ENCODE data around the gene CACNA1B.
"Not testable (repeated sequence)": the region's sequence is repeated elsewhere in the genome, so short reads cannot be mapped to it uniquely, and the experiment has no call there.

CACNA1B gene

DNA sequence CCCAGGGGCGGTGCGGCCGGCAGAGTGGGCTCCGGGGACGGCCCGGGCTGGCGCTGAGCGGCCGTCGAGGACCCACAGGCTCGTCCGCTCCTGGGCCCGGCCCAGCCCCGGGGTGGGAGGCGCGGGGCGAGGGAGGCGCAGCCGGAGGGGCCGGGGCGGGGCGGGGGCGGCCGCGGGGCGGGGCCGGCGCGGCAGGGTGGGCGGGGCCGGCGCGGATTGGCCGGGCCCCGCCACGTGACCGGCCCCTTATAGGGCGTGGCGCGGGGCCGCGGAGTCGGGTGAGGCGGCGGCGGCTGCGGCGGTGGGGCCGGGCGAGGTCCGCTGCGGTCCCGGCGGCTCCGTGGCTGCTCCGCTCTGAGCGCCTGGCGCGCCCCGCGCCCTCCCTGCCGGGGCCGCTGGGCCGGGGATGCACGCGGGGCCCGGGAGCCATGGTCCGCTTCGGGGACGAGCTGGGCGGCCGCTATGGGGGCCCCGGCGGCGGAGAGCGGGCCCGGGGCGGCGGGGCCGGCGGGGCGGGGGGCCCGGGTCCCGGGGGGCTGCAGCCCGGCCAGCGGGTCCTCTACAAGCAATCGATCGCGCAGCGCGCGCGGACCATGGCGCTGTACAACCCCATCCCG lies at the start of gene CACNA1B:
Gene CACNA1B (plus strand): TSS at position 277 of the 617 bp plus-strand sequence. CDS start 152 bp downstream, at position 429.
- not testable (repeated sequence) for DNase-seq

DNA sequence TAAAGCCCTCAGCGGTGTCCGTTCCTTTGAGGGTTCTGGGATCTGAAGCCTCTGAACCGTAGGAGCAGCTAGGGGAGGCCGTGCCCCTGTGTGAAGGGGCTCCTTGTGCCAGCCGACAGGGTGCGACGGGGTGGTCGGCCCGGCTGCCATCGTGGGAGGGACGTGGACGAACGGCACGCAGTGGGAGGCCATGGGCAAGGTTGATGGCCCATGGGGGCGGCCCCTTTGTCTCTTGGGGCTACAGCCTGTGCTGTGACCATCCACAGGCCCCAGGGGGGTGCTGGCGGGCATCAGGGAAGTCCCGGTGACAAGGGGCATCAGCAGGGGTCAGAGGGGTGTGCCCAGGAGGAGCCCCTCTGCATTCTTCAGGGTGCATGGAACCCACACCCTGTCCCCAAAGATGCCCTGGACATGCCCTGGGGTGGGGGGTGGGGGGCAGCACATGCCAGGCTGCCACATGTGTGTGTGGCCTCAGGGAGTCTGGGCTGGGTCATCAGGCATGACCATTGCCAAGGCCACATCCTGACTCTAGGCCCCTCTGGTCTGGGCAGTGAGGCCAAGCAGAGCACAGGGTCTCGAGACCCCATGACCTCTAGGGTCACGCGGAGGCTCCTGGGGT lies 49.6 kb upstream of the CACNA1B start:
- DNase-seq, result no peak

DNA sequence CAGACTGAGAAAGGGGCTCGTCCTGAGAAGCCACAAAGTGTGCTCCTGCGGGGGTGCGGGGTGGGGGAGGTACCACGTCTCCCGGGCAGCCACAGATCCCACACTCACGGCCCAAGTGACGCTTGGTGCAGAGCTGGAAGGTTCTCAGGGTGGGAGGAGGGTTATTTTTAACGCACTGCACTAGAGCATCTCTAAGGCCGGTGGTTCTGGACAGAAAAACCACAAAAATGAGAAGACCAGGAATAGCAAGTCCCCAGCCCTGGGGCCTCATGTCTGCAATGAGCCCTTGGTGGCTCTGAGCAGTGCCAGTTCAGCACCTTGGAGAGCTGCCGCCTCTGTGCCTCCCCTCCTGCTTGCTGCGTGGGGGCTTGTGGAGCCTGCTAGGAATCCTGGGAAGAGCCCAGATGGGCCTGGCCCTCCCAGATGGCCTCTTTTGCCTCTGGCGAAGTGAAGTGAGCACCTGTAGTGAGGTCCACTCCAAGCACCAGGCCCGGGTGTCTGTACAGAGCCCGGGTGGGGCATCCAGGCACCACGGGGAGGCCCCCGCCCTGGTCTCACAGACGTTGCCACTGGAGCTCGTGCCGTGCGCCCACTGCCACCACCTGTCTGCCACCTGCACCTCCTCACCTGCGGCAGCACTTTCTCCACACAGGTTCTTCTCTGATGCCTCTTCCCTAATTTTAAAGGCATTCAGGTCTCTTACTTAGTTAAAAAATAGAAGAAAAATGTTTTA lies 48.9 kb upstream of the CACNA1B start:
- peak; percentile 28 for DNase-seq

DNA sequence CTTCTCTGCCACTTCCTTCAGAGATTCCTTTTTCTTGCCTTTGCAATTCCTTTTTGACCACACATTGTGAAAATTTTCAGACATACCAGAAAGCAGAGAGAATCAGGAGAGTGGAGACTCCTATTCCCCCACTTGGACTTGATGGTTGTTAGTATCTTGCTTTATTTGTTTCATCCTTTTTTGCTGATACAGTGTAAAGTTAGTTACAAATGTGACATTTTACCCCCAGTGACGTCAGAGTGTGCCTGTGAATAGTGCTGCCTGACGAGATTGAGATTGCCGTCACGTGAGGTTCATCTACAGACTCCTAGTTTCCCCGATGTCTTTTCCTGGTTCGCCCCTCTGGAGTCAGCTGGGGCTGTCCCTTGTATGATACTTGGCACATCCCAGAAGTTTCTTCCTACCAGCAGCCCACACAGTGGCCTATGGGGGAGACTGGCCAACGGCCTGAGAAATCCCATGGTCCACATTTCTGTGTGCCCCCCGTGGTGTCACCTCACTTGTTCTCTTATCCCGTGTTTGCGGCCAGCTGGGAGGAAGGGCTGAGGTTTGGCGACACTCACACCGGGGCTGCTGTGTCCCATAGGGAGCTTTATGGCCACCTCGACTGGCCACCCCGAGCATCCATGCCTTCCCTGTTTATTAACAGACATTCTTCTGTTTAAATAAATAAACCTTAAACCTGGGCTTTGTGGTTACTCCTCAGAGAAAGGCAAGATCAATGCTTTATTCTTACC lies 48.2 kb upstream of the CACNA1B start:
- DNase-seq, result no peak

DNA sequence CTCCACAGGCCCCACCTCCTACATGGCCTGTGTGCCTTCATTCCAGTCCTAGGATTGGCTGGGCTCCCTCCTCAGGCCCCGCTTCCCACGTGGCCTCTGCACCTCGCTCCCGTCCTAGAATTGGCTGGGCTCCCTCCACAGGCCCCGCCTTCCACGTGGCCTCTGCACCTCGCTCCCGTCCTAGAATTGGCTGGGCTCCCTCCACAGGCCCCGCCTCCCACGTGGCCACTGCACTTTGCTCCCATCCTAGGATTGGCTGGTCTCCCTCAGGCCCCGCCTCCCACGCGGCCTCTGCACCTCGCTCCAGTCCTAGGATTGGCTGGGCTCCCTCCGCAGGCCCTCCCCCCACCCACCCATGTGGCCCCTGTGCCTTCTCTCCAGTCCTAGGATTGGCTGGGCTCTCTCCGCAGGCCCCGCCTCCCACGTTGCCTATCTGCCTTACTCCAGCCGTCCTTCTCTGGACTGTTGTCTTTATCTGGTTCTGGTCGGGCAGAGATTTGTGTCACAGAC lies 45.3 kb upstream of the CACNA1B start:
- DNase-seq, result no peak

DNA sequence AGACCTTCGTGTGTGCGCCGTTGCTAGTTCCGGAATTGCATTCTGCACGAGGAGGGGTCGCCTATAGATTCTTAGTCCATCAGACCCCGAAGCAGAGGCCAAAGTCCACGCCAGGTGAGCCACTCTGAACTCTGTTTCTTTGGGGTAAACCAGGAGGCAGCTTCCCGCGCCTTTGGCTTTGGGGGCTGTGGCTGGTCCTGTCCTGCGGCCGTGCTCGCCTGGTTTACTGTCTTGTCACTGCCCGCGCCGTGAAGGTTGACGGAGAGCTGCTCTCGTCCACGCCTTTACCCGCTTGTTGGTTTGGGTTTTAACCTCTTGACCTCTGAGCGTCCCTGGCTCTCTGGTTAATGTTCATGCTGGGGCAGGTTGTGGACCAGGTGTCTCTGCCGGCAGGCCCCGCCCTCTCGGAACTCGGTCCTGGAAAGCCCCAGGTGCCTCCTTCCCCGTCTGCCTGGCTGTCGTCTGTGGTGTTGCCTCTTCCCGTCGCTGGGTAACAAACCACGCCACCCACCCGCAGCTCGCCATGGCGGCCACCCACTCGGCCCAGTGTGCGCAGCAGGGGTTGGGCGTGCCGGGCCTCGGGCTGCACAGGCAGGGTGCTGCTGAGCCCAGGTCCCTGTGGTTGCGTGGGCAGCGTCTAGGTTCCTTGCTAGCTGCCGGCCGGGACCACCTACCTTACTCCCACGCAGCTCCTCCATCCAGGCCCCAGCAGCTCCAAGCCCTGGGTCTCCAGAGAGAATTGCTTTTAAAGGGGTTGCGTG lies 44.6 kb upstream of the CACNA1B start:
- no peak for DNase-seq

DNA sequence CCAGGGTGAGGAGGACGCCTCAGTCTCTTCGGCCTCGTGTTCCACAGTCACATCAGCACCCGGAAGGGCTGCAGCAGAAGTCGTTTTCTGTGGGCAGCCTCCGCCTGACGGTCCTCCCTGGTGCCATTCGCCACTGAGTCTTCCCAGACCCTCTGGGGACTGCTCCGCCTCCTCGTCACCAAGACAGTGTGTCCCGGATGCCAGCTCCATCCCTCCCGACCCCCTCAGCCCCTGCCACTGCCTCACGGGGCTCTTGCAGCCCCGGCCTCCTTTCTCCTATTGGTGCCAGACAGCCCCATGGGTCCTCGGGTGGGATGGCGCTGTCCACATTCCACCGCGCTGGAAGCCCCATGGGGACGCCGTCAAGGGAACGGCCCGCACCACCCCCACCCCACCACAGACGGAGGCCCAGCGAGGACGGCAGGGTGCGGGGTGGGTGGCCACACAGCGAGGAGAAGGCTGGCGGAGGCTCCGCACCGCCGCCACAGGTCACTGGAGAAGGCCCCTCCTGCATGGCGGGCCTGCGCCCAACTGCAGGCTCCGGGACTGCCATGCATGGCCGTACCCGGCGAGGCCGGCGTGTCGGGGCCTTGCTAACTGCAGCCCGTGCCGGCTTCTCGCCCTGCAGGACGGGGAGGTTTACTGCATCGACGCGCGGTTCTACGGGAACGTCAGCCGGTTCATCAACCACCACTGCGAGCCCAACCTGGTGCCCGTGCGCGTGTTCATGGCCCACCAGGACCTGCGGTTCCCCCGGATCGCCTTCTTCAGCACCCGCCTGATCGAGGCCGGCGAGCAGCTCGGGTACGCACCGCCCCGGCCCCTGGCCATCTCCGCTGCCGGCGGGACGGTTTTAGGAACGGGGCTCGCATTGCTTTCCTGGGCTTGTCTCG lies 43.6 kb upstream of the CACNA1B start:
- DNase-seq, result no peak

DNA sequence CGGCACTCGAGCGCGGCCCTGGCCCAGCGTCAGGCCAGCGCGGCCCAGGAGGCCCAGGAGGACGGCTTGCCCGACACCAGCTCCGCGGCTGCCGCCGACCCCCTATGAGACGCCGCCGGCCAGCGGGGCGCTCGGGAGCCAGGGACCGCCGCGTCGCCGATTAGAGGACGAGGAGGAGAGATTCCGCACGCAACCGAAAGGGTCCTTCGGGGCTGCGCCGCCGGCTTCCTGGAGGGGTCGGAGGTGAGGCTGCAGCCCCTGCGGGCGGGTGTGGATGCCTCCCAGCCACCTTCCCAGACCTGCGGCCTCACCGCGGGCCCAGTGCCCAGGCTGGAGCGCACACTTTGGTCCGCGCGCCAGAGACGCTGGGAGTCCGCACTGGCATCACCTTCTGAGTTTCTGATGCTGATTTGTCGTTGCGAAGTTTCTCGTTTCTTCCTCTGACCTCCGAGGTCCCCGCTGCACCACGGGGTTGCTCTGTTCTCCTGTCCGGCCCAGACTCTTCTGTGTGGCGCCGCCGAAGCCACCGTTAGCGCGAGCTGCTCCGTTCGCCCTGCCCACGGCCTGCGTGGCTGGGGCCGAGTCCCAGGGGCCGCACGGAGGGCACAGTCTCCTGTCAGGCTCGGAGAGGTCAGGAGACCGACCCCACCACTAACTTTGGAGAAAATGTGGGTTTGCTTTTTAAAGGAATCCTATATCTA lies 42.6 kb upstream of the CACNA1B start:
- DNase-seq, result no peak

DNA sequence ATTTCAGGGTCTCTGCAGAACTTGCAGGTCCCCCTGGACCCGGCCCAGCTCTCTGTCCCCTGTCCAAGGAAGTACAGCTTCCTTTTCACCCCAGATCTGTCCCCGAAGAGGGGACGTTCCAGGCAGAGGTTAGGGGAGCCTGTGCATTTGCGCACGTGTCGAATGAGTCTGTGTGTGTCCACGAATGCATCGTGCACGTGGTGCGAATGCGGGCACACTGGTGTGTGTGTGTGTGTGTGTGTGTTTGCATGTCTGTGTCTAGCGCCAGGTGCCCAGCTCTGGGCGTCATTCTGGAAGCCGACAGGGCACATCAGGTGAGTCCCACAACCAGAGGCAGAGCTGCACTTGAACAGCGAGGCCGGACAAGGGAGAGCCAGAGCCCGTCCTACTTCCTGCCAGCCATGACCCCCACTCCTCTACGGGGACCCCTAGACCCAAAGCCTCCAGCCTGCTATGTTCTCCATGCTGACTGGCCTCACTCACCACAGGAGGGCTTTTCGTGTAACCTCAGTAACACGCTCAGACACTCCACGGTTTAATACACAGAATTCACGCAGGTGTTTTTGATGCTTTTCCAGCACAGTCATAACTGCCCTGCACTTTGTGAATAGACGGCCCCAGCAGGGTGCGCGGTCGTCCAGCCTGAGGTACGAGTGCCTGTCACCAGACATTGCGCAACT lies 41.3 kb upstream of the CACNA1B start:
- DNase-seq, result no peak

DNA sequence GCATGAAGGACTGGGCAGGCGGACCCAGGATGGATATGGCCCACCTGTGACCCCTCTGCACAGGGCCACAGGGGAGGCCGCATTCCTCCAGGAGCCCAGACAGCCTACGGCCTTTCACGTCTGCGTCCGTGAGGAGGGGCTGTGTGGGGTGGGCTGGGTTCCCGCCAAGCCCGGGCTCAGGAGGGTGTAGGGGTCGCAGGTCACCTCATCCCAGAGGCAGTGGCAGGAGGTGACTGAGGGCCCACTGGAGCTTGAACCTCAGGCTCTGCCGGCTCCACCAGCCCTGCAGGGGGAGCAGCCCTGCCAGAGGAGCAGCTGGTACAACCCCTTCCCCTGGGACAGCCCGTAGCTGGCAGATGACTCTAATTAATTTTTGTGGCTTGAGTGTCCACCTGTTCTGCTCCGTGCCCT lies 40.7 kb upstream of the CACNA1B start:
- no peak for DNase-seq

DNA sequence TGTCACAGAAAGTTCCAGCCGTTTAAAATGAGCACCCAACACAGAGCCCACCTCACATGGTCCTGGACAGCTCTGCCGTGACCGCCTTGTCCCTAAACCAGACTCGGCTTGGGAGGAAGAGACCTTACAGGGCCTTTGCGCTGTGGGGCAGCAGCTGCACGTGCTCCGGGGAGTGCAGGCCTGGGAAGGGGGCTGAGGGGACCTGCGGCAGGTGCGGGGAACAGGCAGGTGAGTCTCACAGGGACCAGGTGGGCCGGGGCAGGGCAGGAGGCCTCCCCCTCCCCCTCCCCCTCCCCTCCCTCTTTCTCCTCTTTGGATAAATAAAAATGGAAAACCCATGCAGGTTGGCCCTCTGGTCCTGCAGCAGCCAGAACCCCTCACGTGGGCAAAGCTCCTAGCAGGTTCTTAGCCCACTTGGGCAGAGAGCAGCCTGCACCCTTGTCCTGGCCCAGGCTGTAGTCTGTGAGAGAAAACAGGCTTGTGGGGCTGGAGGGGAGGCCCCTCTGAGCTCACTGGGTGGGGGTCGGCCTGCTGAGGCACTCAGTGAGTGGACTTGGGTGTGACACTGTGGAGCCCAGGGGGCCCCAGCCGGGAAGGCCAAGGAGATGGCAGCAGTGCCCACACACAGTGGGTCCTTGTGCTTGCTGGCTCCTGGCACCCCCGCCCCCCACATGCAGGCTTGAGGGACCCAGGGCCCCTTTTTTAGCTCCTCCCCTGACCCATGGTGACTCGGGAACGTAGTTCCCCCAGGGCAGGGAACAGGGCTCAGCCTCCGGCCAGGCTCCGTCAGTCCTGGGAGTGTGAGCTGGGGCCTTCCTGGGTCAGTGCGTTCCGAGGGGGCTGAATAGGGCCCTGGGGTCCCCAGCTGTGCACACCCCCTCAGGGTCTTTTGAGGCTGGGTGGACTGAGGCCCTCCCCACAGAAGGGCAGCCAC lies 40.0 kb upstream of the CACNA1B start:
- DNase-seq, result no peak

DNA sequence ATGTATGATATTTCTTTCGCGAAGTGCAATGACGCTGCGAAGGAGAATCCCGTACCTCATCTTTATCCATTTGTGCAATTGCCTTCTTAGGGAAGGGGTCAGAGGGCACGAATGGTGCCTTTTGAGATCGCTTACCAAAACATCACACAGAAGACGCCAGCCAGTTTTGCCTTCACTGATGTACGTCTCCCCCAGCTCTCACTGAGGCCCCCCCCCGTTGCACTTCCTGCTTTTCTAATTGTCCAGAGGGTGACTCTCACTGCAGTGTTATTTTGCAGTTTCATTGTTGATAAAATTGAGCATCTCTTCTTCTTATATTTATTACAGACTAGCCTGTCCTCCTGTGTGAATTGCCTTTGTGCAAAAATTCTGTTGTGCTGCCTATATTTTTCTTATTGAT lies 39.0 kb upstream of the CACNA1B start:
- DNase-seq, result no peak

DNA sequence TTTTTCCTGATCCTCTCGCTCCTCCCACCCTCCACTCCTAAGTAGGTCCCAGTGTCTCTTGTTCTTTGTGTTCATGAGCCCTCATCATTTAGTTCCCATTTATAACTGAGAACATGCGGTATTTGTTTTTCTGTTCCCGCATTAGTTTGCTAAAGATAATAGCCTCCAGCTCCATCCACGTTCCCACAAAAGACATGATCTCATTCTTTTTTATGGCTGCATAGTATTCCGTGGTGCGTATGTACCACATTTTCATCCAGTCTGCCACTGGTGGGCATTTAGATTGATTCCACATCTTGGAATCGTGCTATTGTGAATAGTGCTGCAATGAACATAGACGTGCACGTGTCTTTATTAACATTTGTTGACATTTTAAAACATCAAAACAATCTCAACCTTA lies 34.2 kb upstream of the CACNA1B start:
- DNase-seq, result no peak

DNA sequence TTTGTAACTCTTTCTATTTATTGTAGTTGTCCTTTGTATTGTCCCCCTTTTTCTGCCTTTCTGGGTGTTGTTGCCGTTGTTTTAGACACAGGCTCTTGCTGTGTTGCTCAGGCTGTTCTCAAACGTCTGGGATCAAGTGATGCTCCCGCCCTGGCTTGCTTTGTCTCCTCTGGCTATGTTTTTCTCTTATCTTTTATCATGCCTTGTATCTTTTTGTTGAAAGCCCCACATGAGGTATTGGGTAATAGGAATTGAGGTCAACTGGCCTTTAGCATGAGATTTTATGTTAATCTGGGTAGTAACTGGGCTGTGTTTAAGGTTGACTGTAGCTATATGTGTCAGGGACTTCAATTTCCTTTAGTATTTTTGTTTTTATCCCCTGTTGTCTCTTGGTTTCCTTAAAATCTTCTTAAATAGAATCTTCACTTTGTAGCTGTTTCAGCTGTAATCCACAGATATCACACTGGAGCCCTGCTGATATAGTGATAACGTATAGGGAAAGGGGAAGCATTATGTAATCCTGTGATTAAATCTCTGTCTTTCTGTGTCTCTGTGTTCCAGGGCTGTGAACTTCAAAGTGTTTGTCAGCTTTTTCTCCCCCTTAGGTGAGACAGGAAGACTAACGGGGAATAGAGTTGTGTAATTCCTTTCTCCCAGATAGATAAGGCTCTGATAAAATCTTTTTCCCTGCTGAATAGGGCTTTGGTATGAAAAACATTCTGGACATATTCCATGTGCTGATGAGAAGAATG lies 25.9 kb upstream of the CACNA1B start:
- DNase-seq, result no peak

DNA sequence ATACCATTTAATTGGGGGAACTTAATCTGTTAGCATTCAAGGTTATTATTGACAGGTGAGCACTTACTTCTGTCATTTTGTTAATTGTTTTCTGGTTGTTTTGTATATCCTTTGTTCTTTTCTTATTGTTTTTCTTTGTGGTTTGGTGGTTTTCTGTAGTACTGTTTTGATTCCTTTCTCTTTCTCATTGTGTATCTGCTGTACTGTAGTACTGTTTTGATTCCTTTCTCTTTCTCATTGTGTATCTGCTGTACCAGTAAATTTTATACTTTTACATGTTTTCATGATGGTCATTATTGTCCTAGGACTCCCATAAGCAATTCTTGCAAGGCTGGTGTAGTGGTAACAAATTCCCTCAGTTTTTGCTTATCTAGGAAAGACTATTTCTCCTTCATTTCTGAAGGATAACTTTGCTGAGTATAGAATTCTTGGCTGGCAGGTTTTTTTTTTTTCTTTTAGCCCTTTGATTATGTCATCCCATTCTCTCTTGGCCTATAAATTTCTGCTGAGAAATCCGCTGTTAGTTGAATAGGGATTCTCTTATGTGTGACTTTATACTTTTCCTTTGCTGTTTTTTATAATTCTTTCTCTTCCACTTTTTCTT lies 24.1 kb upstream of the CACNA1B start:
- no peak for DNase-seq

DNA sequence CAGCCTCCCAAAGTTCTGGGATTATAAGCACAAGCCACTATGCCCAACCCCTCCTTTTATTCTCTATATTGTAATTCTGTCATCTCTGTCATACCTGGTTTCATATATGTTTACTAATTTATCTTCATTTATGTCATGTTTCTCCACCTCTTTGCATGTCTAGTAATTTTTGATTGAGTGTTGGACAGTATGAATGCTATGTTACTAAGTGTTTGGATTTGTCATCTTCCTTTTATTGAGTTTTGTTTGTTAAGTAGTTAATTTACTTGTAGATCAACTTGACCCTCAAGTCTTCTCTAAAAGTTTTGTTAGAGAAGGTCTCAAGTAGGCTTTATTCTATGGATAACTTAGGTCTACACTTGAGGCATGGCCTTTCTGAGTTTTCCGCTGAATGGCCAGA lies 17.2 kb upstream of the CACNA1B start:
- DNase-seq, result no peak

DNA sequence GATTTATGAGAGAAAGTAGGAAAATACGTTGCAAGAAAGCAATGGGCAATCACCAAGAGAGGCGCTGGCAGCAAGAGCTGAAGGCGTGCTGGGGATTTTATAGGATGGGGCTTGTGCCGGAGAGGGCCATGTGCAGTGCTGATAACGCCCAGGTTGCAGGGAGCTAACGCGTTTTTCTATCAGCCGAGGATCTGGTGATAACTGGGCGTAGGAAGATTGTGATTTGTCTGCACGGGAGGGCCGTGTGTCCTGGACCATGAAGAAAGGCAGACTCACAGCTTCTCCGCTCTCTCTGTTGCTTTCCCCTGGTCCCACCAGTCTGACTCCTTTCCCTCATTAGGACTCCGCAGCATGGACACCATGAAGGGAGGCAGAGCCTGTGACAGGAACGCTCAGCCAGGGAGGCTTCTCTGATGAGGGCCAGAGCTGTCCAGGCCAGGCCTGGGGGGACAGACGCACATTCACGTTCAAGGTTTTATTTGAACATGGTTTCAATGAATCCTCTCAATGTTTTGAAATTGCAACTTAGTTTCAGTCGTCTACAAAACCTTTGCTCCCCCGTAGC lies 11.9 kb upstream of the CACNA1B start:
- no peak for DNase-seq
